Fibroblast of the conjunctiva (primary cell): ENCODE results near the gene GPR55.

ENCODE experiments used
- DNase-seq: peaks from one replicate; pipeline ENCODE4 v3.0.0-alpha.2; 2010; ENCODE audit warnings: low read depth

Gene GPR55

DNA sequence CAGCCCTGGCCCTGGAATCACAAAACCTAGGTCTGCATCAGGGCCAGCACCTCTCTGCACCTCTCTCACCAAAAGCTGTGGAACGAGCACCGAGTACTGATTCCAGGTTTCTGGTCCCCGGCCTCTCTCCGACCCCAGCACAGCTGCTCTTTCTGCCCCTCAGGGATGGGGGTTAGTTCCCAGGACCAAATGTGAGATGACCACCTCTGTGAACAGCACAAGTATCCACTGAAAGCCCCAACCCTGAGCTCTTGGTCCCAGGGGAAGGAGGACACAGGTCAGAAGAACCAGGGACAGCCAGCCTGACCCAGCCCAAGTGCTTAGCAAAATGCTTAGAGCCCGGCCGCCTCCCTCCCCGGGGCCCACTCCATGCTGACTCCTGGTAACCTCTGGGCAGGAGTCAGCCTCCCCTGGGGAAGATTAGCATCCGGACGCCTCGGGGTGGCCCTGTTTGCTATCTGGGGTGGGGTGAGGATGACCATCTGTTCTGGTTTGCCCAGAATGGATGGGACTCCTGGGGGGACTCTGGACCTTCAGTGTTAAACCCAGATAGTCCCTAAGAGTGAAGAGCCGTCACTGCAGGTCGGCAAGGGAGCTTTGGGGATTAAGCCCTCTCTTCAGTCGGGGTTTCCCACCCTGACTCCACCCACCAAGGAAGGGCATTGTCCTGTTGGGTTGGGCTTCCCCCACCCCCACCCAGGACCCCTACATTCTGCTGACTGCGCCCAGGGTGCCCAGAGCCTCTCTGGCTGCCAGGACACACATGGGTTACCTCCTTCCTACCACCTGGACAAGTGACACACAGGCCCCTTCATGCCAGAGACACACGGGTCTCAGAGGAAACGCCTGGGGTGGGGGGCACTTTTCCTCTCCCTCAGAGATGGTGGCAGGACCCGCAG is 9.4 kb upstream of the GPR55 start:
- DNase-seq, result no peak

DNA sequence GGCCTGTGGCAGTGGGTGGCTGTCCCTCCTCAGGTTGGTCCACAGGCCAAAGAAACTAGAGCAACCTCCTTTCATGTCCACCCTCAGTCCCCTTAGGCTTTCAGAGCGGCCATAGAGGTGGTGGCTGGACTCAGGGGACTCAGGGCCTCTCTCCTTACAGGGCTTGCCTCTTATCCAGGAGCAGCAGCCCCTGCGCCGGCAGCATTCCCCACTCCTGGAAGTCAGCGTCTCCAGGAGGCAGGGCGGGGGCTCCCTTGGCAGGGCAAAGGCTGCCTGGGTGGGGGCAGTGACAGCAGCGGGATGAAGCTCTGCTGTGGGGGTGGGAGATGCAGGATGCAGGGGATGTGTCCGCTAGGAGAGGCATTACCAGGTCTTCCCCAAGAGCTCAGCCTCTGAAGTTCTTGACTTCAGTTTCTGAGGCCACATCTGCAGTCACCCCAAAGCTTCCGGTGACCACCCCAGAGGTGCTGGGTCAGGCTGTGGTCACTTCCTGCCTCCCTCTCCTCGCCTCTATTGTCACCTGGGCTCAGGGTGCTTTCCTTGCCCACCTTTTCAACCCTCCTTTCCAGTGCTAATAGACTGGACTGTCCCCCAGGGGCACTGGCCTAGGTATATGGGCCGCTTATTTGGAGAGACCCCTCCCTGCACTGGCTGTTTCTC is 8.6 kb upstream of the GPR55 start:
- DNase-seq, result no peak

DNA sequence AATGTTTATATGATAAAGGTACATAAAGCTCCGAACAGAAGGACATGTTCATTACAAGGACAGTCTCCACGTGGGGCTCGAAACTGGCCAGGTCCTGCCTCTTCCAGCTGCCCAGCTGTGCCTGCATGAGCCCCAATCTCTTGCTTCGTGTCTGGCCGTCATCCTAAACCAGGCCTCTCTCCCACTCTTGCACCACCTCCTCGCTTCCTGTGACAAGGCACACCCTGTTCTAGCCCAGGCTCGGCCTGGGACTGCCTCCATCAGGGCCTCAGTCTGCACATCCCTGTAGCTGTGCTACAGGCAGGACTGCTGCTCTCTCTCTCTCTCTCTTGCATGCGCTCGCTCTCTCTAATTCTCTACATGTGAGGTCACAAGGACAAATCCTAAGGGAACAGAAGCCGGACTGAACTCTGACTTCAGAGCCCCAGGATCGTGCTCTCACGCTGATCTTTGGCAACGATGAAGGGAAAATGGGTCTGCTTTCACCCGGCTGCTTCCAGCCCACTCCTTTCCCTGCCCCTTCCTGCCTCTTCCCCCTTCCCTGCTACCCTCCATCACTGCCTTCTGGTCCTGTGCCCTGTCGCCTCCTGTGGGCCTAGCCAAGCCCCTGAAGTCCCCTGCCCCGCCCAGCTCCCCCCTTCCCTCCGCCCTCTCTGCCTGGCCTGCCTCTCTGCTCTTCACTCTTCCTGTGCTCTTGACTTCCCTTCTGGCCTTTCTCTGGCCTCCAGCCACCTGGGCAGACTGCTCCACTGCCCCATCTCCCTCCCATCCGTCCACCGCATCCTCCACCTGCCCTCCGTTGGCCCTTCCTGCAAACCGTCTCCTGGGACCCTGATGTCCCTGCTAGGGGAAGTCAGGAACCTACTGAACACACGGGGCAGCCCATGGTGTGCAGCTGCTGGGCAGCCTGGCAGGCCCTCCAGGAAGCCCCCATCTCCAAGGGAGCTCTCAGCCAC is 7.8 kb upstream of the GPR55 start:
- DNase-seq, result peak; percentile 36

DNA sequence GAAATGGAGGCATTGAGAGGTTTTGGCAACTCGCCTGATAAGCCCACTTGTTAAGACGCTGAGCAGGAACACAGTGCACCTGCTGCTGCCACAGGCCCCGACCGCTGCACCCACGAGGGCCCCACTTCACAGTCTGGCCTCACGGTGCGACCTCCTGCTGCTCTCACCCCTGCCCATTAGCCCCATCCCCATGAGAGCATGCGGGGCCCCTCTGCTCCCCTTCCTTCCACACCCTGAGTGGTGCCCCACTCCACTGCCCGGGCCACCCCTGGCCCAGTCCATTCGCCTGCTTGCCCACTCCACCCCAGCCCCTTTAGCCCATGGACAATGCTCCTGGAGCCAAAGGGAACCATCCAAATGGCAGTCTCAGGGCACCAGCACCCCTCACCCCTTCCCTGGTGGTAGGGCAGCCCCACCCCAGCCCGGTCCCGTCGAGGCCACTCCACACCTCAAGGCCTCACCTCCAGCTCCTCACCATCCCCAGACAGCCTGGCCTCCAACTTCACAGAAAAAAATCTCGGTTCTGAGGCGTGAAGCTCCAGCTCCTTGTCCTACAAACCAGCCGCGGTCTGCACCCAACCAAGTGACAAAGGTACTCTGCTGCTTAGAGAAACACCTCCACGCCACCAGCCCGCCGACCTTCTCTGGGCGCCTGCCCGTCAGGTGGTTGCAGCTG is 6.7 kb upstream of the GPR55 start:
- no peak for DNase-seq

DNA sequence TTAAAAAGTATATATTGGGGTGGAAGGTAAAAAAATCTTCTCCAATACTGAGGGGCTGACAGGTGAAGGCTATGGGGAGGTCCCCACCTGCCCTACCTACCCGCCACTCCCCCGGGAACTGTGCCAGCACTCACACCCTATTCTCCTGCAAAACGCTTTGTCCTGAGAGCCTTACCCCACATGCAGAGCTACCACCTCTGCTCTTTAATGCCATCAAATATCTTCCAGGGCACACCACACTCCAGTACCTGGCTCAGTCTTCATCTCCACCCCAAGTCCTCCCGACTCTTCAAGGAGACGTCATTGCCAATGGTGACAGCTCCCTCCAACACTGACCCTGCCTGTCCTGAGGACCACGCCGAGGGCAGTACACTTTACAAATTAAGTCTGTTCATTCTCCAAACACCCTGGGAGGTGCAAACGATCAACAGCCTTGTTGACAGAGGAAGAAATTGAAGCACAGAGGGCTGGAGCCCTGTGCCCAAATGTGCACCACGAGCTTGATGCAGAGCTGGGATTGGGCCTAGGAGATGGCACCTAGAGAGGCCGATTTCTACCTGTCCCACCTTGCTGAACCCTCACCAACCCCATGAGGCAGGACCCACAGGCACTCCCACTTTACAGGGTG is 6.0 kb upstream of the GPR55 start:
- DNase-seq, result no peak

DNA sequence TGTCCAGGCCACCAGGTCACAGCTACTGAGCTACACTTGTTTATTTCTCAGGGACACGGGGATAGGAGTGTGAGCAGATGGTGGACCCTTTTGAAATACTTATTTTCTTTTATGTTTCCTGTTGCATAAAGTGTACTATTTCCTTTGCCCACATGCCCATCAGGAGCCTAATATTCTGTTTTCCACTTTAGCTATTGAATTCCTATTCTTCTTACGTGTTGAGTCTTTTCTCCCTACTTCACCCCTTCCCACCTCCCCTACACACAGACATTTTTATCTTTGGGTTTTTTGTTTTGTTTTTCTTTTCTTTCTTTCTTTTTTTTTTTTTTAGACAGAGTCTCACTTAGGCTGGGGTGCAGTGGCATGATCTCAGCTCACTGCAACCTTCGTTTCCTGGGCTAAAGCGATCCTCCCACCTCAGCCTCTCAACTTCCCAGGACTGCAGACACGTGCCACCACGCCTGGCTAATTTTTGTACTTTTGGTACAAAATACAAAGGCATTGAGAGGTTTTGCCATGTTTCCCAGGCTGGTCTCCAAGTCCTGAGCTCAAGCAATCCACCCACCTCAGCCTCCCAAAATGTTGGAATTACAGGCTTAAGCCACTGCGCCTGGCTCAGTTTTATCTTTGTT is 5.2 kb upstream of the GPR55 start:
- no peak for DNase-seq

DNA sequence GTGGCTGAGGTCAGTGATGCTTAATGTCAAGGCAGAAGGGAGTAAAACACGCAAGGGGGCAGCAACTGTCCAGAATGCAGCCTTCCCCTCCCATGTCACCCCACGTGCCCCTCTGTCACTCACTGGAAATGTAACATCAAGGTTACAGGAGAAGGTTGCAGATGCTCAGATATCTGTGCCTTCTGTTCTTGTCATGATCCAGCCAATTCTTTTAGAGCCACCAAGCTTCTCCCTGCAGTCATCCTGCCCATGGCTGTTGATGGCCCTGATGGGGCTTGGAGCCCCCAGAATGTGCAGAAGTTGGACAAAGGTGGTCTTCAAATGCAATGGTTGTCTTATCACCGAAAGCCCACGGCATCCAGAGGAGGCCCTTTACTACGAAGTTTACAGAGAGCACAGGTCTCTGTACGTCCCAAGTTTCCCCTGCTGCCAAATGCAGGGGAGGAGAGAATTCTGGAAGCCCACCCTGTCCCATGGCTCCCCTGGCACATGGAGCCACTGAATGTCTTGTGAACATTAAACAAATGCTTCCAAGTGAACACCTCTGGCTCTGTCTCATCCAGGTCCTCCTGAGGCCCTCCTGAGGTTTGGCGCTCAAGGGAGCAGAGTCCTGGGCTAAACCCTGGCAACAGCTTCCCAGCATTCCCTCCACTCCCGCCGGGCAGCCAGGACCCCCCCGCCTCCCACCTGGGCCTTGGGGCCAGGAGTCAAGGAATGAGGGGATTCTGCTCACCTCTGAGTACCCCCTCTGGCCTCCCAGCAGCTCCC is 4.5 kb upstream of the GPR55 start:
- DNase-seq, result no peak

DNA sequence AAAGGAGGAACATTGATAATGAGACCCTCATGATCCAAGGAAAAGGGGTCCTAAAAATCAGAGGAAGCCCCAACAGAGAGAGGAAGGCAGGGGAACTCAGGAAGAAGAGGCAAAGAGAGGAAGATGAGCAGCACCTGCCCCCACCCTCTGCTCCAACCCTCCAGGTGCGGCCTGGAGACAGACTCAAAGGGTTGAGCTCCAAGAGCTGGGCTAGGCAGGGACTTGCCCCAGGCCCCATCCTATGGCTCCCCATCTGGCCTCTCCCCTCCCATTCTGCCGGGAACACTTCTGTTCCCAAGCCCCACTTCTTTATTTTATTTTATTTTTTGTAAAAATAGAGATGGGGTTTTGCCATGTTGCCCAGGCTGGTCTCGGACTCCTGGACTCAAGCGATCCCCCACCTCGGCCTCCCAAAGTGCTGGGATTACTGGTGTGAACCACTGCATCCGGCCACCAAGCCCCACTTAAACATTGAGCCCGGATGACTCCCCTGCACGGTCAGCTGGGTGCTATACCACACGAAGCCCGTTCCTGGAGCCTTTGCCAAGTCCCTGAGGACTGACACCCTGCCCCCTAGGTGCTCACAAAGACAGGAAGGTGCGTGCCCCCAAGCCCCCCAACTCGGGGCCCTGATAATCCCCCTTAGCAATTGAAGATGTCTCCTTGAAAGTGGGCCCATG is 3.8 kb upstream of the GPR55 start:
- DNase-seq, result no peak

DNA sequence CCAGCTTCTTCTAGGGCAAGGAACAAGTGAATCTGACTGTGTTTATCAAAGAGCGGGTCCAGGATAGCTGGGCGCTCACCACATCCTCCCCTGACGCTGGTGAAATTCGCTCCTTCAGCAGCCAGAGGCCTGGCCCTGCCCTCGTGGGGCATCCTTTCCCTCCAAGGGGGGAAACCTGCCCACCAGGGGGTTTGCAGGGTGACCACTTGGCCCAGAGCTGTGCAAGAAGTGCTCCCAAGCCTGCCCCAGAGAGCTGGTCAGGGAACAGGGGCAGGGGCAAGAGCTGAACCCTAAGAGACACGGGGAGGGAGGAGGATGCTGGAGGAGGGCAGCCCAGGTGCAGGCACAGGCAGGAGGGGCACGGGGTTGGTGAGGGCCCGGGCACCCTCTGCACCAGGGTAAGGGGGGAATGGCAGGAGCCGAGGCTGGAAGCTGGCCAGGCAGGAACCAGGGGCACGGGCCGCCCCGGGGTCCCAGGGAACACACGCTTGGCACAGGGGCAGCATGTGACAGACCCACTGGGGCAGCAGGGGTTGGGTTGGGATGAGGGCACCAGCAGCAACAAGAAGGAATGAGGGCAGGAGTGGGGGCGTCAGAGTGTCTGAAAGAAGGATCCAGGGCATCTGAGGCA is 2.8 kb upstream of the GPR55 start:
- DNase-seq, result no peak

DNA sequence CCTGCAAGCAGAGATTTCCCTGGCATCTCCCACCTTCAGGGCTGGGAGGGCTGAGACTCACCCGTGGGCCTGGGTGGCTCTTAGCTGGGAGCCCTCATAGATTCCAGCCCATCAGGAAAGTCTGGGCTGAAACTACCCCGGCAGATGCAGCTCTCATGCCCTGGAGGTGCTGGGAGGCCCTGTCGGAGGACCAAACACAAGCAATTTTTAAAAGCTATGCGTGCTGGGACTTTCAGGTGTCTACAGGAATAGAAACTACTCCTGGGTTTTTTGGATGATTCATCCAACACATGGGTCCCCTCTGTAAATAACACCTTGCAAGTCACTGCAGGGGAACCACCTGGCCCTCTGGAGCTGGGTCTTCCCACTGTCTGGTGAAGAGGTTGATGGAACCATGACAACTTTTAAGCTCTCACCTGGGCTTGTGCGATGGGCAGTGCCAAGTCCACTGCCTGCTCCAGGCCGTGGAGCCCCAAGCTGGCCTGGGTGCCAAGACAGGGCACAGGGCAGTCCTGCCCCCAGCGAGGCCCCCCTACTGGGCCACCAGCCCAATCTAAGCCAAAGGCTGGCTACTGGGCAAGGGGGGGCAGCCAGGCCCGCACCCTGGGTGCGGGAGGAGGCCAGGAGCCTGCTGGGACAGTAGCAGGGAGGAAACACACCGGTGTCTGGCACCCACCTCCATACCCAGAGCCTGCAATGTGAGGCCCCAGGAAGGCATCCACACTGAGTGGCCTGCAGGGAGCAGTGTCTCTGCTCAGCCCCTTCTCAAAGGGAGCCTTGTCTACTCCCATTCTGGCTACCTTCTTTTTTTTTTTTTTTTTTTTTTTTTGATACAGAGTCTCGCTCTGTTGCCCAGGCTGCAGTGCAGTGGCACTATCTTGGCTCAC is 1.1 kb upstream of the GPR55 start:
- DNase-seq, result no peak

DNA sequence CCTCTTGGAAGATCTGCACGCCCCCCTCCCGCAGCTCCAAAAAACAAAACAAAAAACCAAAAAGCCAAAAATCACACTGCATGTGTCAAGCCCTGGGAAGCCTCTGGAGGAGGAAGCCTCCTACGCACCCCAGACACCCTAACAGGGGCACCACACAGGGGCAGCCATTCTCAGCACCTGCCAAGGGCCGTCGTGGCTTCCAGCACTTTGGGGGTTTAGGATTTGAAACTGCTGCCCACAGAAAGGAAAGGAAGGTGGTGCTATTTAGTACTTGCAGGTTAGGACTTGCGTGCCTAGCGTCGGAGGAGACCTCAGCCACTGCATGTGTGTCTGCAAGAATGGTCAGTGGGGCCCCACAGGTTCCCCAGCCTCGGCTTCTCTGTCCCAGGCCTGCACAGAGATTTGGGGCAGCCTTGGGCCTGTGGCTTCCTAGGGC is 419 bp upstream of the GPR55 start:
- no peak for DNase-seq

DNA sequence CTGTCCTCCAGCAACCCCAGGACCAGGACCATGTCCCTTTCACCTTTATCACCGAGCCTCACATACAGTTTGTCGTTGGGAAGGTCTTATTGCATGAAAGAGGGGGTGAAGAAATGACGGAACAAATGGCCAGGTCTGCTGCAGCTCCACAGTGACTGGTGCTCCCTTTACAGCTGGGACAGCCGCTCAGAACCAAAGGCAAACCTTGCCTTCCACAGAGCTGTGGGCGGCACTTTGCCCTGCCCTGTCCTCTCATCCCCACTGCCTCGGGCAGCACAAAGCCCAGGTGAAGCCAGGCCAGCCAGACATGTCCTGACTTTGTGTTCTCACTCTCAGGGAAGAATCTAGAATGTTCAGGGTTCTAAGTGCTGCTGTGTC is 961 bp downstream of the GPR55 start:
- DNase-seq, result no peak

DNA sequence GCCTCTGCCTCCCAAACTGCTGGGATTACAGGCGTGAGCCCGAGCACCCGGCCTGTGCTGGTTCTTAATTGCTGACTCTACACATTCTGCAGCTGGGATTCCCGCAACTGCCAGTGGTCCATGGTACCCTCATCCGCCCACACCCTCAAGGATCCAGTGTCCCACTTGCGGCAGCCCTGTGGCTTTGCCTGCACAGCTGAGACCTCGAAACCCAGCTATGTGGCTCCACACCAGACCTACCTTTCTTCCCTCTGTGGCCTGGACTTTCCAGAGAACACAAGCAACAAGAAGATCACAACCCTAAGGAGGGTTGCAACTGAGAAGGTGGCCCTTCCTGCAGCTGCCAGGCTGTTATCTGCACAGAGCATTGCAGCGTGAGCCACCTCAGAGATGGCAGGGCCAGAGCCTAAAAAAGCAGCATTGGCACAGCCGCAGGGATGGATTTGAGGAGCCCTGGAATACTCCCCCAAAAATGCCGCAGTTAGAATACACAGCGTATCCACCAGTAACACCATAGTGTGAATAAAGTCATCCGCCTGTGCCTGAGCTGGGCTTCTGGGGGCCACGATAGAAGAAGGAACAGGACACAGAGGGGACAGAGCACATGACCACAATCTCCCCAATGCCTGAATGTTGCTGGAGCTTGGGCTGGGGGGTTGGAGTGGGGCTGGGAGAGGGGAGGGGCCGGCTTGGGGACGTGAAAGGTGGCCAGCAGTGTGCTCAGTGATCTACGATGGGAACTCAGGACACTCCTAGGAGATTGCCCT is 1.9 kb downstream of the GPR55 start:
- no peak for DNase-seq

DNA sequence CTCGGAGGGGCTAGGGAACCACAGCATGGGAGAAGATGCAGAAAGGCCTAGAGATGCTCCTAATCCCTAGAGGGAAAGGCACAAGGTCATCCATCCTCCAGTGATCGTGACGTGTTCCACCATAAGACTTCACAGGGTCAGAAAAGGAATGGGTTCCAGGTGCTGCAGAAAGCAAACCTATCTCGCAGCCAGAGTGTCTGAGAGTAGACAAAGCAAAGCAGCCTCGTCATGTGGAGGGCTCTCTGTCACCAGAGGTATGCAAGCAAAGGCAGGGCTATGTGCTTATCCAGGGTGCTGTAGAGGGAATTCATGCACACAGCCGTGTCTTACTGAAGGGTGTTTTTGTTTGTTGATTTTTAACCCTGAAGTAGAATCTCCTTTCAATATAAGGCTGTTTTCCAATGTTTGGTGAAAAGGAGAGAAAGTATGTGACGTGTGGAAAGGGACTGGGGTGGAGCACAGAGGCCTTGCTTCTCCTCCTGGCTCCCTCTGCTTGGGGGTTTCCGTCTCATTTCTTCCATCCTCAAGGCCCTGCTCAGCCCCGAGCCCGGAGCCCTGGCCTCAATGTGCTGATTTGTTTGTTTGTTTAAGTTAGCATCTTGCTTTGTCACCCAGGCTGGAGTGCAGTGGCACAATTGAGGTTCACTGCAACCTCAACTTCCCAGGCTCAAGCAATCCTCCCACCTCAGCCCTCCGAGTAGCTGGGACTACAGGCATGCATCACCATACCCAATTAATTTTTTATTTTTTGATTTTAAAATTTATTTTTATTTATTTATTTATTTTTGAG is 3.0 kb downstream of the GPR55 start:
- DNase-seq, result no peak

DNA sequence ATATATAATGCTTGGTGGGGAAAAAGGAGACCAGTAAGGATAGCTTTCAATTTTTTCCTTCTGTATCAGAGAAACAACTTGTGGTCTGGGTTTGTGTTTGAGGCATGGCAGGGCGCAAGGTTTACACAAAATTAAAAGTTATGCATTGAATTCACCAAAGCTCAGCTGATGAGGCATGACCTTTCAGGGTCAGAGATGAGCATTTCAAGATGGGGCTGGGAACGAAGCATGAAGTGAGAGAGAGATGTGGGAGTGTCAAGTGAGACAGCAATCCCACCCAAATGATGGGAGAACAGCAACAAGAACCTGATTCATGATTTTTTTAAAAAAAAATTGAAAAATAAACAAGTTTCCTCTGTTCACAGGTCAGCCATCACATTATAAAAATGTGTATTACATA is 4.9 kb downstream of the GPR55 start:
- DNase-seq, result no peak

DNA sequence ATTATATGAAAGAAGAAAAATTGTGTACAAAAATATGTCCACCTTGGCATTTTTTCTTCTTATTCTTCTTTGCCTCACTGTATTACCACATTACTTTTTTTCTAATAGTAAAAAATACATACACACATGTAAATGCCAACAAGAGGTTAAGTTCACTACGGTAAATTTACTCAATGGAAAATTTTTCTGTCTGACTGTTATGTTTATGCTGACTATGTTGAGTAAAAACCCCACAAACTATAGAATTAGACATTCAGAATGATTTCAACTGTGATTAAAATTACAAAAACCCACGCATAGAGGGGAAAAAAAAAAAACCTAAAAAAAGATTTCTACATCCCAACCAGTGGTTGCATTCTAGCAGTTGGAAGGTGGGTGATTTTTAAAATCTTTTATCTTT is 5.4 kb downstream of the GPR55 start:
- no peak for DNase-seq
